Subcutaneous adipose tissue (tissue), 4 donors: ENCODE data around the gene NUP107. TPM values are rescaled to one million over a fixed set of nuclear protein-coding genes. Genes with fewer than 3 reads are reported as not detected.

ENCODE experiments used
- CTCF ChIP-seq: fragments of 450-650 bp; IDR thresholded peaks from one replicate; pipeline ENCODE4 v1.5.1; 2016; ENCODE audit warnings: low read depth, mild to moderate bottlenecking, control low read depth, antibody characterized with exemption, moderate library complexity
- total RNA-seq, 4 donors: library from RNA; depleted of rRNA; stranded (reverse); fragments of >200 nt; gene quantifications; one replicate each; pipeline ENCODE4 v1.1.0, GENCODE V29; 2016

The NUP107 gene
- total RNA-seq: 10 to 100 TPM; 41.0 to 68.3 (median 51.1) TPM

GRCh38 chr12:68686595-68687521 is at the start of gene NUP107:
TSS of gene NUP107 (plus strand) at chr12:68686978. CDS start at chr12:68687066, 88 bp downstream.
- TF ChIP-seq CTCF: no peak

GRCh38 chr12:68638171-68638570 is 48.6 kb upstream of the NUP107 start:
- no peak for TF ChIP-seq CTCF

GRCh38 chr12:68638721-68639395 is 47.9 kb upstream of the NUP107 start:
- no peak for TF ChIP-seq CTCF

- TF ChIP-seq CTCF: no peak
These were observed 47.4 kb upstream of the NUP107 start for GRCh38 chr12:68639396-68639767.

GRCh38 chr12:68641138-68641537 is 45.6 kb upstream of the NUP107 start:
- TF ChIP-seq CTCF: no peak

GRCh38 chr12:68646484-68646883 is 40.3 kb upstream of the NUP107 start:
- no peak for TF ChIP-seq CTCF

- no peak for TF ChIP-seq CTCF
These were observed 39.3 kb upstream of the NUP107 start for GRCh38 chr12:68647507-68647906.
